ENCODE results near the gene PRKCE. TPM values are rescaled to one million over a fixed set of nuclear protein-coding genes. Genes with fewer than 3 reads are reported as not detected.

PRKCE gene
- total RNA-seq, 1 experiment from 2014 or later = 1.3 TPM

DNA sequence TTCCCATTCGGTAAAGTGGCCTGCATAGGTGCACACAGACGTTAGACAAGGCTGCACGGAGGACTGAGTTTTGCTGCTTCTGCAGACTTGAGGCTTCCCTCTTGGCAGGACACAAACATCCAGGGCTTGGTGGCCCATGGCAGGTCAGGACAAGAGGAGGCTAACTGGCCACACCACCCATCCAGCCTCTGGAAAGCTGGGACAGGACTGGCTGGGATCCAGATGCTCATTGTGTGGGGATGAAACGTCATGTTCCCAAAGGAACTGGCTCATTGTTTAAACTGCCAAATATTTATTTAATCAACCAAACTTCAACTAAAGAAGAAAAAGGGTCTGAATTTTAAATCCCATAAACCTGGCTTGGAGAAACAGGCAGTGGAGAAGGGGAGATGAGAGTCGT is 406.7 kb downstream of the PRKCE start:
- no peaks in the 10 kb centered on the region; a peak in 2 of 5 replicates for H3K9me3 Mint-ChIP-seq
- Histone ChIP-seq H2BK15ac (ENCODE audit: low read depth, low read length) (no peak overlapping the region), H3K23ac (ENCODE audit: insufficient read length, low read depth, low read length) (no peak overlapping the region), H3T11ph (ENCODE audit: low read length) (no peak overlapping the region), H3K23me2 (ENCODE audit: insufficient read length, low read depth, low read length, poor library complexity, severe bottlenecking) (no peaks in the 10 kb centered on the region), H3K27me3 (ENCODE audit: insufficient read depth, low read length) (no peaks in the 10 kb centered on the region), H3K56ac (ENCODE audit: insufficient read length, low read depth, low read length) (no peak overlapping the region), H4K5ac (ENCODE audit: insufficient read length, low read depth, low read length) (no peak overlapping the region), H4K91ac (ENCODE audit: insufficient read length, low read depth, low read length) (no peak overlapping the region), H2AFZ (ENCODE audit: low read length) (no peak overlapping the region), H2AK5ac (ENCODE audit: insufficient read length, low read length) (no peak overlapping the region), H3K4ac (ENCODE audit: low read depth, low read length) (no peak overlapping the region), H2BK120ac (ENCODE audit: low read depth, low read length, poor library complexity, severe bottlenecking) (no peak overlapping the region), H2BK12ac (ENCODE audit: insufficient read length, low read depth, low read length) (no peak overlapping the region), H3K4me2 (ENCODE audit: insufficient read depth, insufficient read length, low read length) (no peak overlapping the region), H3K9me3 (ENCODE audit: control insufficient read depth, low read depth, low read length) (no peaks in the 10 kb centered on the region), H3K79me1 (ENCODE audit: insufficient read depth, low read depth, low read length, poor library complexity, severe bottlenecking) (no peaks in the 10 kb centered on the region), H3K9ac (ENCODE audit: extremely low read depth, insufficient read length, low read length) (no peak overlapping the region), H3K79me2 (ENCODE audit: insufficient read depth, low read length) (no peaks in the 10 kb centered on the region), H3K4me1 (ENCODE audit: insufficient read depth, low read length) (no peaks in the 10 kb centered on the region), H2BK5ac (ENCODE audit: insufficient read length, low read length) (no peak overlapping the region), H3K18ac (ENCODE audit: insufficient read length, low read depth, low read length) (no peak overlapping the region), H2BK20ac (ENCODE audit: low read depth, low read length, poor library complexity, severe bottlenecking) (no peak overlapping the region), H3K27ac (ENCODE audit: insufficient read length, low read depth, low read length) (no peak overlapping the region), H3K14ac (ENCODE audit: insufficient read depth, low read length) (no peak overlapping the region), H4K20me1 (ENCODE audit: control insufficient read depth, insufficient read depth, insufficient read length) (no peaks in the 10 kb centered on the region), H4K8ac (replicated peaks; ENCODE audit: insufficient read length, low read depth, low read length) (no peak overlapping the region)
- H3K27ac Mint-ChIP-seq = no peak overlapping the region
- TF ChIP-seq, protein P1, sequence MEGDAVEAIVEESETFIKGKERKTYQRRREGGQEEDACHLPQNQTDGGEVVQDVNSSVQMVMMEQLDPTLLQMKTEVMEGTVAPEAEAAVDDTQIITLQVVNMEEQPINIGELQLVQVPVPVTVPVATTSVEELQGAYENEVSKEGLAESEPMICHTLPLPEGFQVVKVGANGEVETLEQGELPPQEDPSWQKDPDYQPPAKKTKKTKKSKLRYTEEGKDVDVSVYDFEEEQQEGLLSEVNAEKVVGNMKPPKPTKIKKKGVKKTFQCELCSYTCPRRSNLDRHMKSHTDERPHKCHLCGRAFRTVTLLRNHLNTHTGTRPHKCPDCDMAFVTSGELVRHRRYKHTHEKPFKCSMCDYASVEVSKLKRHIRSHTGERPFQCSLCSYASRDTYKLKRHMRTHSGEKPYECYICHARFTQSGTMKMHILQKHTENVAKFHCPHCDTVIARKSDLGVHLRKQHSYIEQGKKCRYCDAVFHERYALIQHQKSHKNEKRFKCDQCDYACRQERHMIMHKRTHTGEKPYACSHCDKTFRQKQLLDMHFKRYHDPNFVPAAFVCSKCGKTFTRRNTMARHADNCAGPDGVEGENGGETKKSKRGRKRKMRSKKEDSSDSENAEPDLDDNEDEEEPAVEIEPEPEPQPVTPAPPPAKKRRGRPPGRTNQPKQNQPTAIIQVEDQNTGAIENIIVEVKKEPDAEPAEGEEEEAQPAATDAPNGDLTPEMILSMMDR (conservative IDR thresholded peaks at IDR 0.05) = no peak
- H3K4me1 Mint-ChIP-seq = peaks cover 11 to 12% of the 10 kb centered on the region in 2 experiments
- H3K4me3 Mint-ChIP-seq = no peak overlapping the region
- H3K27me3 Mint-ChIP-seq (ENCODE audit: low read depth) = peaks cover 3% of the 10 kb centered on the region; the same call in 1 of the 2 replicates
- no CpG with 5 or more reads among the region's 5 CpGs for WGBS (ENCODE audit: extremely low coverage, insufficient read length, low lambda C conversion rate)
- no peaks in the 10 kb centered on the region; a peak in 1 of 7 replicates for H3K36me3 Mint-ChIP-seq (ENCODE audit: insufficient read depth in 1 of 3, low read depth in 3 of 3)
- DNase-seq = no peak
